DMS 273 treated with DMSO at 0.1 percent for 48 hours (cell line): ENCODE data around the gene SLC5A2.
"Not testable (repeated sequence)": the region's sequence is repeated elsewhere in the genome, so short reads cannot be mapped to it uniquely, and the experiment has no call there.

Experiments used
- DNase-seq: peaks from one replicate; lab custom pipeline; 2025; lab: John Stamatoyannopoulos, UW

SLC5A2 gene

GRCh38 chr16:31529108-31529936, 46.4 kb downstream of the SLC5A2 start:
- DNase-seq: no peak

DNA sequence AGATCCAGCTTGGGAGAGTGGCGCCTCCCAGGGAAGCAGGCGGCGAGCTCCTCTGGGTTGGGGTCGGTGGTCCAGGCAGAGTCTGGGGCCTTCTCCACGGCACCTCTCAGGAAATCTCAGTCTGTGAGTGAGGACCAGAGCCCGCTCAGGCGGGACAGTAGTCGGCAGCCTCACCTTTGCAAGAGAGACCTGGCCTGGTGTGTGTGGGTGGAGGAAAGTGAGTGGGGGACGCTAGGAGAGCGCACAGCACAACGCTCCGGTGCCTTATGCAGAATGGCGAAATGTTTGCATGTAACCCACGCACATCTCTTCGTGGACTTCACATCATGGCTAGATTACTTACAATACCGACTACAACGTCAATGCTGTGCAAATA, 47.0 kb downstream of the SLC5A2 start:
- no peak for DNase-seq

DNA sequence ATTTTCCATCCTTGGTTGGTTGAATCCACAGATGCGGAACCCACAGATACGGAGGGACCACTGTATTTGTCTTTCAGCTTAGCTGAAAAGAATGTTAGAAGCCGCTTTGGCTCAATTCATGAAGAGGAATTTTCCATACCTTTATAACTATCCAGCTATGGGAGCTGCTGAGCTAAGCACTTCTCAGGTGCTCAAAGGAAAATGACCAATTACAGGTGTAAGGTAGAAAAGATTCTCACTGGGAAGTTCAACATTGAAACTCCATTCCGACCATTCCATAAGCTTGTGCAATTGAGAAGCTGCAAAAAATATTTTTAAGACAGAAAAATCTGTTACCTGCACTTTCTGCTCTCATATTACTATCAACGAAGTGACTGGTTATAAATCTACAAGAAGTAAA, 47.5 kb downstream of the SLC5A2 start:
- DNase-seq: no peak

- DNase-seq: no peak
These were observed 48.2 kb downstream of the SLC5A2 start for GRCh38 chr16:31531096-31531495.

- no peak for DNase-seq
These were observed 49.2 kb downstream of the SLC5A2 start for GRCh38 chr16:31532120-31532519.

DNA sequence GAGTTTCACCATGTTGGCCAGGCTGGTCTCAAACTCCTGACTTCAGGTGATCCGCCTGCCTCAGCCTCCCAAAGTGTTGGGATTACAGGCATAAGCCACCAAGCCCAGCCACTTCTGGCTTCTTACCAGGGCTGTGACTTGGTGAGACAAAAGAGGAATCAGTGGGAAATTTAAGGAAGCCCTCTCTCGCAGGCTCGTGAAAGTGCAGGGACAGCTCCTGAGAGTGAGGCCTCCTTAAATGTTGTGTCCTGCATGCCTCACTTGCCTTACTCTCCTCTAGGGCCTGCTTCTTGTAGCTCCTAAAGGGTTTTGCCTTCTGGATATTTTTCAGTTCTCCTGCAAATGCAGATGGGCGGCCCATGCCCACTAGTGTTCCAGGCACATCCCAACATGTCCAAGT, 50.0 kb downstream of the SLC5A2 start:
- no peak for DNase-seq

DNA sequence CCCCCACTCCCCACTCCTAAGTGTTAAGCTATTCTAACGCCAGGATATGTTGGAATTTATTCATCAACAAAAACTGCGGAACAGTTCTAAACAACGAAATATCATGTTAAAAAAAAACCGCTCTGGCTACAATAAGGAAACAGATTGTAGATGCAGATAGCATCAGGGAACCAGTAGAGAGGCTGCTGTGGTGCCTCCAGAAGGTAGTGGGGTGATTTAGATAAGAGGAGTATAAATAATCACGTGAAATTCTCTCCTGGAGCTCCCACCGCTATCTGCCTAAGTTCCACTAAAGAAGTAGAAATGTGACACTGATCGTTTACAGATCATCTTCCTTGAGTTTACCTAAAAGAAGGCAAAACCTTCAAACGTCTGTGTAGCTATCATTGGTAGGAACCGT, 52.8 kb downstream of the SLC5A2 start:
- no peak for DNase-seq

DNA sequence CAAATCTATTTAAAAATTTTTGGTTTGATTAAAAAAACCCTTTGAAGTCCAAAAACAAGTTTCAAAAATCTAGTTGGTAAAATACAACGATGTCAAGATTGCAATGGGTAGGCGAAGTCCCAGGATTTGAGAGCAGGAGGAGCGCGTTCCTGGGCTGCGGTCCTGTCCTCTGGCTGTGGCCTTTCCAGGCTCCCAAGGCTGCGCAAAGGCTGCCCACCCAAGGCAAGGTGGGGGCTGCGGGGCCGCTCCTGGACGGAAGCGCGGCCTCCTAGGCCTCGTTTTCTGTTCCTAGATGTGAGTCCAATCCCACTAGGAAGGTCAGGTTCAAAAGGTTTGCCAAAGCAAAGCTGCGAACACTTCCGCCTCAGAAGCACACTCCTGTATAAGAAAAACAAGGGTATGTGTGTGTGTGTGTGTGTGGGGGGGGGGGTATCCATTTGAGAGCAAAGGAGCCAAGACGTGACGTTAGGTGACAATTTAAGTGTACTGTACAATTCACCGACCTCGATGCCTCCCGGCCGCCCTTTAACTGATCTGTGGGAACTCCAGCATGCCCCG, 54.0 kb downstream of the SLC5A2 start:
- no peak for DNase-seq

DNA sequence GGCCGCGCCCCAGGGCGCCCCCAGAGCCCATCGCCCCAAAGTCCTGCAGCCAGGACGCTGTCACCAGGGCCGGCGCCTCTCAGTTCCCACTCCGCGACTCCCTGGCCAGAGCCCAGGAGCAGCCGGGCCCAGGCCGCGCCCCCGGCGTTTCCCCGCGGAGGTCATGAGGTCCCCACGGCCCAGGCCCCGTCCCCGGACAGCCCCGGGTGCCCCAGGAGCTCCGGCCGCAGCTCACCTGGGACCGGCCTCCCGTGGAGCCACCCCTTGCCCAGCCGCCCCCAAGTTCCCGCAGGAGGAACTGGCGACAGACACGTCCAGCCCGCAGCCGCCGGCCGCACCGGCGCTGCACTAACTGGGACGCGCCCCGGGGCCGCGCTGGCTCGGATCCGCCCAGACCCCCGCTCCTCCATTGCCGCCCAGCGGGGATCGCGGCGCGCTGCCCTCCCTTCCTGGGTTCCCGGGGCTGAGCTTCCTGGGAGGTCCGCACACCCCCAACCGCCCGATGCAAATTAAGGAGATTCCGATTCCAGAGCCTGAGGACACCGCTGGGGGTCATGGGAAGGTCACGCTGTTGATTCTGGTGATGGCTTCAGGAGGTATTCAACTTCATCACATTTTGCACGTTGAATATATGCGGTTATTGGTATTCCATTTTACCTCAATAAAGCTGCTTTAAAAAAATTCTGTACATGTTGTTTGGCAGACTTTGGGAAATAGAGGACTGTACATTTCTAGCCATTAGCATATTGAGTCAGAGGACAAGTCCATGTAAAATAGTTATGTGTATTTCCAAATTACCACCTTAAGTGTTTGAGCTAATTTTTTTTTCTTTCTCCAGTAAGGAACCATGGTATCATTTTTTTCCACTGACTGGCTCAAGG, 54.7 kb downstream of the SLC5A2 start:
- no peak for DNase-seq

DNA sequence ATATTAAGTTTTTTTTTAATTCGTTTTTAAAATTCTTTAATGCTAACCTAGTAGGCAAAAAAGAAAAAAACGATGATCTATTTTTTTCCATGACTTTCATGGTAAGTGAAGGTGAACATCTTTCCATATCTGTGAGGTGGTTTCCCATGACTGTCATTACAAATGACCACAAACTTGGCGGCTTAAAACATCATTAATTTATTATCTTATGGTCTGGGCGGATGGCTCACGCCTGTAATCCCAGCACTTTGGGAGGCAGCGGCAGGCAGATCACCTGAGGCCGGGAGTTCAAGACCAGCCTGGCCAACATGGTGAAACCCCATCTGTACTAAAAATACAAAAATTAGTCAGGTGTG, 55.3 kb downstream of the SLC5A2 start:
- not testable (repeated sequence) for DNase-seq

DNA sequence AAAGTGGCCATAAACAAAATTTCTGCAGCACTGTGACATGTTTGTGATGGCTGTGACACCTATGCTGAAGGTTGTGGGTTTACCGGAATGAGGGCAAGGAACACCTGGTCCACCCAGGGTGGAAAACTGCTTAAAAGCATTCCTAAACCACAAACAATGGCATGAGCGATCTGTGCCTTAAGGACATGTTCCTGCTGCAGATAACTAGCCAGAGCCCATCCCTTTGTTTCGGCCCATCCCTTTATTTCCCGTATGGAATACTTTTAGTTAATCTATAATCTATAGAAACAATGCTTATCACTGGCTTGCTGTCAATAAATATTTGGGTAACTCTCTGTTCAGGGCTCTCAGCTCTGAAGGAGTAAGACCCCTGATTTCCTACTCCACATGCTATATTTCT, 56.8 kb downstream of the SLC5A2 start:
- not testable (repeated sequence) for DNase-seq
